HepG2 (cell line): ENCODE data around the gene NOL4L. TPM values are rescaled to one million over a fixed set of nuclear protein-coding genes. Genes with fewer than 3 reads are reported as not detected.

Experiments used
- CCDC6 ChIP-seq: sonication (generic); formaldehyde crosslinking; IDR thresholded peaks from 2 replicates; pipeline ENCODE4 v1.8.1; 2022; ENCODE audit warnings: mild to moderate bottlenecking, missing genetic modification reagents, moderate library complexity
- FOXK2 ChIP-seq: fragments of 450-650 bp; IDR thresholded peaks from 2 replicates; pipeline ENCODE4 v1.6.1; 2016
- HES4 ChIP-seq: sonication (generic); formaldehyde crosslinking; IDR thresholded peaks from 2 replicates; pipeline ENCODE4 v1.9.0; 2021; ENCODE audit warnings: mild to moderate bottlenecking, missing genetic modification reagents, borderline replicate concordance
- HIVEP1 ChIP-seq: sonication (generic); formaldehyde crosslinking; IDR thresholded peaks from 2 replicates; pipeline ENCODE4 v1.4.0; 2020; ENCODE audit warnings: mild to moderate bottlenecking, missing genetic modification reagents
- HMGXB3 ChIP-seq: sonication (generic); formaldehyde crosslinking; IDR thresholded peaks from 2 replicates; pipeline ENCODE4 v1.4.0; 2020; ENCODE audit warnings: missing genetic modification reagents, borderline replicate concordance
- MEIS1 ChIP-seq: sonication (generic); formaldehyde crosslinking; IDR thresholded peaks from 2 replicates; pipeline ENCODE4 v1.9.0; 2021; ENCODE audit warnings: mild to moderate bottlenecking, missing genetic modification reagents, moderate library complexity, borderline replicate concordance
- RAD51 ChIP-seq: fragments of 450-650 bp; IDR thresholded peaks from 2 replicates; pipeline ENCODE4 v1.6.1; 2016; ENCODE audit warnings: borderline replicate concordance
- SP2 ChIP-seq: sonication (generic); formaldehyde crosslinking; IDR thresholded peaks from 2 replicates; pipeline ENCODE4 v1.5.1; 2020; ENCODE audit warnings: mild to moderate bottlenecking, missing genetic modification reagents
- ZBTB43 ChIP-seq: sonication (generic); formaldehyde crosslinking; conservative IDR thresholded peaks from 2 replicates; pipeline ENCODE4 v1.4.0; 2020; ENCODE audit warnings: missing genetic modification reagents
- ZNF333 ChIP-seq: sonication (generic); formaldehyde crosslinking; IDR thresholded peaks from 2 replicates; pipeline ENCODE4 v1.4.0; 2020; ENCODE audit warnings: mild to moderate bottlenecking, missing genetic modification reagents, borderline replicate concordance
- ZNF407 ChIP-seq: sonication (generic); formaldehyde crosslinking; IDR thresholded peaks from one replicate; pipeline ENCODE4 v1.5.1; 2020; ENCODE audit warnings: mild to moderate bottlenecking, missing genetic modification reagents; ENCODE audit errors: not compliant biosample characterization
- ZNF501 ChIP-seq: sonication (generic); formaldehyde crosslinking; IDR thresholded peaks from 2 replicates; pipeline ENCODE4 v1.5.1; 2020; ENCODE audit warnings: mild to moderate bottlenecking, moderate library complexity, missing genetic modification reagents
- ZXDC ChIP-seq: sonication (generic); formaldehyde crosslinking; IDR thresholded peaks from 2 replicates; pipeline ENCODE4 v1.5.0; 2020; ENCODE audit warnings: mild to moderate bottlenecking, missing genetic modification reagents
- polyA plus RNA-seq, 8 experiments: library from polyadenylated mRNA; depleted of rRNA in 3 of 8; stranded (reverse) in 7 of 8; unstranded in 1 of 8; fragments of >200 nt; fragmentation: Illumina TruSeq in 4 of 8; extraction: Trizol in 4 of 8; gene quantifications; 2 replicates each; pipeline versions ENCODE4 v1.2.1 to v1.2.3, GENCODE V29; 2011 to 2016; ENCODE audit warnings: low read depth in 4 of 8, missing spikeins in 1 of 8, mixed read lengths in 1 of 8; ENCODE audit not compliant: insufficient read depth in 1 of 8
- total RNA-seq, 5 experiments: library from RNA; depleted of rRNA; stranded (reverse); fragments of >200 nt; fragmentation: Illumina TruSeq; extraction: Trizol; gene quantifications; 2 replicates each; pipeline ENCODE4 v1.2.3, GENCODE V29; 2016; ENCODE audit warnings: low read depth in 1 of 5

NOL4L gene
- total and polyA plus RNA-seq, 2 of the 13 experiments (the other 11 are each of a cell fraction or from before 2014, with no cell fraction given), result 16.6 to 35.4 TPM

- TF ChIP-seq HMGXB3 (CRISPR knock-in tag) (no peak), FOXK2 (no peak), CCDC6 (CRISPR knock-in tag) (no peak), ZXDC (CRISPR knock-in tag) (no peak), ZNF333 (peak; percentile 55; the same call in 1 of the 2 replicates), HES4 (CRISPR knock-in tag) (no peak), MEIS1 (CRISPR knock-in tag) (no peak), ZBTB43 (no peak), HIVEP1 (CRISPR knock-in tag) (peak; percentile 57; the same call in 1 of the 2 replicates), ZNF501 (CRISPR knock-in tag) (0 out of 2 replicates have a peak, but pooled peaks have one; percentile 23), ZNF407 (CRISPR knock-in tag) (no peak), RAD51 (no peak), SP2 (0 out of 2 replicates have a peak, but pooled peaks have one; percentile 9)
Observed at GRCh38 chr20:32451340-32451681, 133.8 kb downstream of the NOL4L start (continued).
